ENCODE measurements around the gene TOR3A. TPM values are rescaled to one million over a fixed set of nuclear protein-coding genes. Genes with fewer than 3 reads are reported as not detected.
A peak's percentile ranks its signal among the peaks of the same experiment; 100 is the strongest.
"Not testable (repeated sequence)": the region's sequence is repeated elsewhere in the genome, so short reads cannot be mapped to it uniquely, and the experiment has no call there.

TOR3A gene
- total RNA-seq, 1 experiment from 2014 or later, result 27.9 TPM

GRCh38 chr1:179129702-179130473 is 48.0 kb downstream of the TOR3A start:
- H3K27me3 ChIP-seq (replicated peaks), result no peaks in the 10 kb centered on the region
- H3K27ac ChIP-seq, result no peak overlapping the region
- DNase-seq (ENCODE audit: low read depth in 1 of 2, low spot score in 2 of 2), result peak in 1 of 2 experiments; percentile 46
- H3K4me3 ChIP-seq, result no peak overlapping the region
- peaks cover 48% of the 10 kb centered on the region for H3K4me1 ChIP-seq (replicated peaks)
- H3K36me3 ChIP-seq, result peaks cover 92% of the 10 kb centered on the region
- H3K9me3 ChIP-seq (replicated peaks), result no peaks in the 10 kb centered on the region

- not testable (repeated sequence) for DNase-seq (ENCODE audit: low read depth in 1 of 2, low spot score in 2 of 2); H3K9me3 ChIP-seq (replicated peaks); H3K27ac ChIP-seq; H3K4me3 ChIP-seq; H3K27me3 ChIP-seq (replicated peaks)
- Histone ChIP-seq H3K4me1 (replicated peaks) (peaks cover 30% of the 10 kb centered on the region), H3K36me3 (peaks cover 80% of the 10 kb centered on the region)
Measured at GRCh38 chr1:179135168-179135567, 53.3 kb downstream of the TOR3A start.

DNA sequence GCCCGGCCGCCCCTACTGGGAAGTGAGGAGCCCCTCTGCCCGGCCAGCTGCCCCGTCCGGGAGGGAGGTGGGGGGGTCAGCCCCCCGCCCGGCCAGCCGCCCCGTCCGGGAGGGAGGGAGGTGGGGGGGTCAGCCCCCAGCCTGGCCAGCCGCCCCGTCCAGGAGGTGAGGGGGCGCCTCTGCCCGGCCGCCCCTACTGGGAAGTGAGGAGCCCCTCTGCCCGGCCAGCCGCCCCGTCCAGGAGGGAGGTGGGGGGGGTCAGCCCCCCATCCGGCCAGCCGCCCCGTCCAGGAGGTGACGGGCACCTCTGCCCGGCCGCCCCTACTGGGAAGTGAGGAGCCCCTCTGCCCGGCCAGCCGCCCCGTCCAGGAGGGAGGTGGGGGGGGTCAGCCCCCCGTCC is 53.8 kb downstream of the TOR3A start:
- H3K27me3 ChIP-seq (replicated peaks); H3K27ac ChIP-seq; DNase-seq (ENCODE audit: low read depth in 1 of 2, low spot score in 2 of 2); H3K4me3 ChIP-seq; H3K9me3 ChIP-seq (replicated peaks): not testable (repeated sequence)
- peaks cover 80% of the 10 kb centered on the region for H3K36me3 ChIP-seq
- H3K4me1 ChIP-seq (replicated peaks), result peaks cover 30% of the 10 kb centered on the region

DNA sequence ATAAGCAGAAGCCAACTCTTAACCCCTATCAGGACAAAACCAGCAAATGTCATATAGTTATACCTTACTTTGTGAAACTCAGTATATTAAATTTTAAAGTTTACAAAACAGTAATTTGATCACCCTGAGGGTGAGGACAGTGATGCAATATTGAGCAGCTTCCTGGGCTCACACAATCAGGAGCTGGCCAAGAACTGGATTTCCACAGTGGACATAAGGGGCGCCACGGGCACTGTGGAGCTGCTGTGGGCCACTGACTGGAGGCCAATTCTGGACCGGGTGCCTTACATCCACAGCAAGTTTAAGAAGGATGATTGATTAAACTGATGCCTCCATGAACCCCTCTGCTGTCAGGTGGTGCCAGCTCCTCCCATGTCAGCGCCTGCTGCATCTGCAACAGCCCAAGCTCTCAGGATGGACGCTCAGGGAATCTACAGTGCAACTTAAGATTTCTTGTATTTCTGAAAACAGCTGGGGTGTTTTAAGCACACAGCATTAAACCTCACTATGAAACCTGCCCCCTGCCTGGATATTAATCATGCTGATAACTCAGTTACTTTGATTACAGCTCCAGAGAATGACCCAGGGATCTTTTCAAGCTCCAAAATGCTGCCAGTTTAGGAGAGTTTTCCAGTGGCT is 55.9 kb downstream of the TOR3A start:
- H3K4me1 ChIP-seq (replicated peaks), result peaks cover 25% of the 10 kb centered on the region
- no peaks in the 10 kb centered on the region for H3K9me3 ChIP-seq (replicated peaks)
- peaks cover 61% of the 10 kb centered on the region for H3K36me3 ChIP-seq
- no peaks in the 10 kb centered on the region for H3K27me3 ChIP-seq (replicated peaks)
- no peak for DNase-seq (ENCODE audit: low read depth in 1 of 2, low spot score in 2 of 2)
- H3K27ac ChIP-seq, result no peak overlapping the region
- no peak overlapping the region for H3K4me3 ChIP-seq

DNA sequence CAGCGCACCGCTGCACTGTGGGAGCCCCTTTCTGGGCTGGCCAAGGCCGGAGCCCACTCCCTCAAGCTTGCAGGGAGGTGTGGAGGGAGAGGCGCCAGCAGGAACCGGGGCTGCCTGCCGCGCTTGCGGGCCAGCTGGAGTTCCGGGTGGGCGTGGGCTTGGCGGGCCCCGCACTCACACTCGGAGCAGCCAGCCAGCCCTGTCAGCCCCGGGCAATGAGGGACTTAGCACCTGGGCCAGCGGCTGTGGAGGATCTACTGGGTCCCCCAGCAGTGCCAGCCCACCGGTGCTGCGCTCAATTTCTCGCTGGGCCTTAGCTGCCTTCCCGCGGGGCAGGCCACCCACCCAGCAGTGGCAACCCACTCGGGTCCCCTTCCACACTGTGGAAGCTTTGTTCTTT is 56.9 kb downstream of the TOR3A start:
- not testable (repeated sequence) for DNase-seq (ENCODE audit: low read depth in 1 of 2, low spot score in 2 of 2); H3K4me3 ChIP-seq; H3K9me3 ChIP-seq (replicated peaks); H3K27me3 ChIP-seq (replicated peaks); H3K27ac ChIP-seq
- peaks cover 28% of the 10 kb centered on the region for H3K4me1 ChIP-seq (replicated peaks)
- peaks cover 51% of the 10 kb centered on the region for H3K36me3 ChIP-seq

DNA sequence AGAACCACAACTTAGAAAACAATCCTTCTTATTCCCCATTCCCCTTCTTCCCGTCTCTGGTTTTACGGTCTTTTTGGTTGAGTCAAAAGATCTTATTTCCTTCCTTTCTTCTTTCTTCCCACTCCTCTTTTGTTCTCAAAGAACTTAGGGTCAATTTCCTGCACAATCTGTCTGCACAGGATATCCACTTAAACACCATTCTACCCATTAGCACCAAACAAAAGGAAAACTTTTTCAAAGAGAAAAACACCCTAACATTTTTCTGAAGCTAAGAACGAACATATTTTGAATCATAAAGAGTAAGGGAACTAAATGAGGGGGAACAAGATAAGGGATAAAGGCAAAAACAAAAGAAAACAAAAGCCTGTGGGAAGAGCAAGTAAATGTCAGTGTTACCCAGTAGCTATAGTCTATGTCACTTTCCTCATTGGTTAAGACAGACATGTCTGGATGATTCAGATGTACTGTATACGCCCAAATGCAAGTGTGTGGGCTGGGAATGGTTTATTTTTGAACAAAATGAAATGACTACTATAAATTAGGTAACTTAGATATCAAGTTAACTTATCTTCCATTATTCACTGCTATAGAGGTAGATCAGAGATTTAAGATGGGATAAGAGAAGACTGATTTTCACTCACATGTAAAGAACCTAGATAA is 59.9 kb downstream of the TOR3A start:
- peaks cover 40% of the 10 kb centered on the region for H3K4me1 ChIP-seq (replicated peaks)
- DNase-seq (ENCODE audit: low read depth in 1 of 2, low spot score in 2 of 2), result peak in 1 of 2 experiments; percentile 79
- H3K36me3 ChIP-seq, result peaks cover 42% of the 10 kb centered on the region
- H3K9me3 ChIP-seq (replicated peaks), result no peaks in the 10 kb centered on the region
- peak overlapping the region; percentile 45 for H3K4me3 ChIP-seq
- peak overlapping the region; percentile 99 for H3K27ac ChIP-seq
- no peaks in the 10 kb centered on the region for H3K27me3 ChIP-seq (replicated peaks)

- H3K9me3 ChIP-seq (replicated peaks), result no peaks in the 10 kb centered on the region
- H3K4me3 ChIP-seq, result peak overlapping the region; percentile 45
- DNase-seq (ENCODE audit: low read depth in 1 of 2, low spot score in 2 of 2), result peak; percentile 81 to 97
- H3K27me3 ChIP-seq (replicated peaks), result no peaks in the 10 kb centered on the region
- H3K27ac ChIP-seq, result peak overlapping the region; percentile 99
- peaks cover 36% of the 10 kb centered on the region for H3K4me1 ChIP-seq (replicated peaks)
- peaks cover 30% of the 10 kb centered on the region for H3K36me3 ChIP-seq
Measured at GRCh38 chr1:179142889-179143299, 61.0 kb downstream of the TOR3A start.

- Histone ChIP-seq H3K27me3 (replicated peaks) (no peaks in the 10 kb centered on the region), H3K36me3 (peaks cover 26% of the 10 kb centered on the region), H3K27ac (peak overlapping the region; percentile 99), H3K4me3 (peak overlapping the region; percentile 45), H3K4me1 (replicated peaks) (peaks cover 36% of the 10 kb centered on the region), H3K9me3 (replicated peaks) (no peaks in the 10 kb centered on the region)
- DNase-seq (ENCODE audit: low read depth in 1 of 2, low spot score in 2 of 2), result peak in 1 of 2 experiments; percentile 95
Measured at GRCh38 chr1:179143322-179143721, 61.5 kb downstream of the TOR3A start.

GRCh38 chr1:179144626-179145025 is 62.8 kb downstream of the TOR3A start:
- peaks cover 16% of the 10 kb centered on the region for H3K36me3 ChIP-seq
- no peaks in the 10 kb centered on the region; the same call in 1 of the 2 replicates for H3K9me3 ChIP-seq (replicated peaks)
- peak overlapping the region; percentile 99 for H3K27ac ChIP-seq
- DNase-seq (ENCODE audit: low read depth in 1 of 2, low spot score in 2 of 2), result no peak
- H3K4me1 ChIP-seq (replicated peaks), result peaks cover 27% of the 10 kb centered on the region
- H3K4me3 ChIP-seq, result no peak overlapping the region
- no peaks in the 10 kb centered on the region for H3K27me3 ChIP-seq (replicated peaks)

GRCh38 chr1:179145521-179145920 is 63.7 kb downstream of the TOR3A start:
- H3K36me3 ChIP-seq, result peaks cover 7% of the 10 kb centered on the region
- no peaks in the 10 kb centered on the region; the same call in 1 of the 2 replicates for H3K27me3 ChIP-seq (replicated peaks)
- no peak overlapping the region for H3K27ac ChIP-seq

More at GRCh38 chr1:179145521-179145920, 63.7 kb downstream of the TOR3A start:
- Histone ChIP-seq H3K4me1 (replicated peaks) (peaks cover 18% of the 10 kb centered on the region), H3K4me3 (no peak overlapping the region), H3K9me3 (replicated peaks) (no peaks in the 10 kb centered on the region; the same call in 1 of the 2 replicates)
- no peak for DNase-seq (ENCODE audit: low read depth in 1 of 2, low spot score in 2 of 2)

Other genes with a start within 250 kb of the TOR3A start
- 0.13 TPM in 1 of 2 replicates, not detected in the other for gene ANGPTL1, start 211.0 kb upstream of the TOR3A start, total RNA-seq (2014; rRNA removed; shearing (Covaris generic))
- gene FAM20B, start 56.2 kb upstream of the TOR3A start, total RNA-seq (2014; rRNA removed; shearing (Covaris generic)), result 50.7 and 52.6 TPM in 2 replicates
- gene ABL2, start 147.6 kb downstream of the TOR3A start, total RNA-seq (2014; rRNA removed; shearing (Covaris generic)), result 18.7 and 39.9 TPM in 2 replicates
- gene SOAT1, start 211.7 kb downstream of the TOR3A start, total RNA-seq (2014; rRNA removed; shearing (Covaris generic)), result 17.4 and 25.9 TPM in 2 replicates

Measured in SJSA1 (cell line).